Activated T-helper 1 cell treated with anti-CD3 and anti-CD28 coated beads, Interleukin-2, amount 50 U/mL, for 16 hours (primary cell): Measurements from ENCODE around the gene KDELR3.
"Not testable (repeated sequence)": the region's sequence is repeated elsewhere in the genome, so short reads cannot be mapped to it uniquely, and the experiment has no call there.

Experiments
- DNase-seq, 2 donors: peaks; one replicate each; pipeline ENCODE4 v3.0.0-alpha.2; 2020; ENCODE audit warnings: low read depth in 1 of 2, low spot score in 1 of 2

Gene KDELR3

DNA sequence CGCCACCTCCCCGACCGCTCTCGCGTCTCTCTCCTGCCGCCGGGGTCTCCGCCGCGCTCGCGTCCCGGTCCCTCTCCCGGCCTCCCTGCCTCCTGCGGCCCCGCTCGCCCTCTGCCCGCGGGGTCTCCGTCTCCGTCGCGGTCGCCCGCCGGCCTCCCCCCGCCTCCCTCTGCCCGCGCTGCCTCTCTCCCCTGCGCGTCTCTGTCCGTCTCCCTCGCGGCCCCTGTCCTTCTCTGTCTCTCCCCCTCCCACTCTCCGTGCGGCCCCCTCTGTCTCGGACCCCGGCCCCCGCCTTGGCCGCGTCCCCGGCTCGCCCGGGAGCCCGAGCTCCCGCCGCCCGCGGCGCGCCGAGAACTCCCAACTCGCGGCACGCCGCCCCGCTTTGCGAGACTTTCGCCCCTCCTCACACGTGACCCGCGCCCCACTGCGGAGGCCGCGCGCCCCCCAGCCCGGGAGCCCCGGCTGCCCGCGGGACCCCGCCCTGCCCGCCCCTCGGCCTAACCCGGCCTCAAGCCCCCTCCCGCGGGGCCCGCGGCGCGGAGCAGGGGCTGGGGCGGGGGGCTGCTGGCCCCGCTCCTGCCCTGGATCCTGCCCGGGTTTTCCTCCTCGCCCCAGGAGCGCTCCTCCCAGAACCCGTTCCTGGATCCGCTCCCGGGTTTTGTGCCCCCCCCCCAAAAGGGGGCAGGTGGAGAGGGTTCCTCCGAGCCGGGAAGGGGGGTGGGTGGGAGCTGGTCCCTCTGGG, 12.2 kb upstream of the KDELR3 start:
- DNase-seq: no peak

DNA sequence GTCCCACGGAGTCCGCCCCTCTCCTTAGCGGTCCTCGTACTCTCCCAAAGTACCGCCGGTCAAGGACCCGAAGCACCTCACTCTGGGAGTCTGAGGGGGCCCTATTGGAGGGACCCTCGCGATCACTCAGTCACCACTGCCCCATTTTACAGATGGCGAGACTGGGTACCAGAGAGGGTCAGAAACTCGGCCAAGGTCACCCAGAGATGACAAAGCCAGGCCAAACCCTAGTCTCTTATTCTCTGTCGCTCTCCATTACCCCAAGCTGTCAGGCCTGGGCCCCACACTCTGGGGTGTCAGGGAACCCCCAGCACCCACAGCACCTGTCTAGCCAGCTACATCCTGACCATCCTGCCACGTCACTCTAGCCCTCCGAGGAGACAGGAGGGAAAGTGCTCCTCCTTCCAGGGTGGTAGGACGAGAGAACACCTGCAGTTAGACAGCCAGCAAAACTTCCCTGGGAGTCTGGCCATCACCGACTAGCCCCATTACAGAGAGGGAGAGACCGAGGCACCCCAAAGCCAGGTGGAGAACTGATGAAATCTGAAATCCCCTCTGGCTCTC, 11.5 kb upstream of the KDELR3 start:
- no peak for DNase-seq

DNA sequence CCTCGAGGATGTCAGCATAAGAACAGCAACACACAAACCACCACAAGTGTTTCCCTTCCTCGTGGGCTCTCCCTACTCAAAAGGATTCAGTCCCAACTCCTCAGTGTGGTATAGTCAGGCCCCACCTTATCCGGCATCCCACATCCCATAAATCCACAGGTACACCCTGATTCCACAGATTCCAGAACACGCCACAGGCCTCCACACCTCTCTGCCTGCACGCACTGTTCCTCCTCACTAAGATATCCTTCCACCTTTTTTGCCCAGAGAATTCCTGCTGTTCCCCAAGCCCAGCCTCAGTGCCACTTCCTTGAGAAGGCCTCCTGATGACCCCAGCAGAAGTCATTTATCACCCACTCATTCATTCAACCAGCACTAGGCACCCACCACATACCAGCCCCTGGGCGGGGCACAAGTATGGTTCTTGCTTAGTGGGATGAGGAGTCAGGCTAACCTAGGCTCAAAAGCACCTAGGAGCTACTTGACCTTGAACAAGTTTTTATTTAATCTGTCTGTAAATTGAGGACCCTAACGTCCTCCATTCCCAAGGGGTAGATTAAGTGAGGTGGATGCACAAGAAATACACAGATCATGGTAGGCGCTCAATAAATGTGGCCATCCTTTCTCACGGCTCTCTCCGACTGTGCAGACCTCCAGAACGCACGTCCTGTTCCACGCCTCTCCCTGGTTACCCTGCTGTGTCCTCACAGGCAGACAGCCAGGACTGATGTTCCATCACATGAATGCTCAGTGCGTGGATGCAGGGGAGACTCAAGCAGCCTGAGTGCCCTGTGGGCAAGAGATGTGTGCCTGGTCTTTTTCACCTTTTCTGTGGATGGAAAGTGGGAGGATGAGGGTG, 10.8 kb upstream of the KDELR3 start:
- no peak for DNase-seq

DNA sequence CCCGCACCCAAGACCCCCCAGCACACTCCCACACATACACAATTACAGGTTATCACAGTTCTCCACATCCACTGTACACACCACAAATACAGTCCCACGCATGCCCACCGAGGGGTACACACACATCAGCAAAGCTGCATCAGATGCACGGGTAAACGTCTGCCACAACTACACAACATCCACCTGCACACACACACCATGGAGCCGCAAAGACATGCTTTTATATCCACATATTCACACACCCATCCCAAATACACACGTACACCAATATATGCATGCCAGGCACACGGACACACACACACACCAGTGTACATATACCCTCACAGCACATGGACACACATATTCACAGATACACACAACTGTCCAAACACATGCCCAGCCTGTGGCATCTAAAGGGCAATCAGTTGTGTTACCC, 7.5 kb upstream of the KDELR3 start:
- DNase-seq: no peak

DNA sequence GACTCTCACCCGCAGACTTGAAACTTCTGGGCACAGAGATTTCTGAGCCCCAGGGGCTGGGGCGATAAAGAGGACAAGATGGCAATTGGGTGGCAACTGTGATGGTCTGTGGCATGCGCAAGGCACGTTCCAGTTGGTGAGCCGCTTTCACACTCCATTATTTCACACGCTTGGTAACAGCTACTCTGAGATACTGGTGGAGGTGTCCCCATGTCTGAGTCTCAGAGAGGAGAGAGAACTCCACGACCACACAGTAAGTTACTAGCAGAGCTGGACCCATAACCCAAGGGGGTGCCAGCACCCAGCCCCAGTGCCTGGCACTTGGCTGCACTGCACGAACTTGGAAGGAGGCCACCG, 6.9 kb upstream of the KDELR3 start:
- DNase-seq: no peak

DNA sequence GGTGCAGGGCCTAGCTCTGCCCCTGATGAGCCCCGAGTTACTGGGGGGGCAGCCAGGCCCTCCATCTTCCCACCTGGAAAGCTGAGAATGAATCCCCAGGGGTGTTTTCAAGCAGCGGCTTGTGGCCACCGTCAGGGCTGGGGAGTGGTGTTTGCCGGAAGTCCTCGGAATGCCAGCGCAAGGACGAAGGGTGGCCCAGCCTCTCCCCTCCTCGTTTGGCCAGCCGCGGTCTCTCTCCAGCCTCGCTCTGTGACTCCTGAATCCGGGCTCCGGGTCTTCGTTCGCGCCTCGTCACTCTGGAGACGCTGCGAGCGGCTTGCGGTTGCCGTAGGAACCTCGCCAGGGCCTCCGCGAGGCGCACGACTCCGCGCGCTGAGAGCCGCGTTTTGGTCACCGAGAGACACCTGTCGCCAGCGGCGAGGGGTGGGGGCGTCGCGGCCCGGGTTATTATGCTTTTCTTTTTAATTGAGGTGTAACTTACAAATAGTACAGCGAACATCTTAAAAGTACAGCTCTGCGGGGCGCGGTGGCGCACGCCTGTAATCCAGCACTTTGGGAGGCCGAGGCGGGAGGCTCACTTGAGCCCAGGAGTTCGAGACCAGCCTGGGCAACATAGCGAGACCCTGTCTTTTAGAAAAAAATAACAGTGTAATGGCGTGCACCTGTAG, 6.3 kb upstream of the KDELR3 start:
- no peak for DNase-seq

DNA sequence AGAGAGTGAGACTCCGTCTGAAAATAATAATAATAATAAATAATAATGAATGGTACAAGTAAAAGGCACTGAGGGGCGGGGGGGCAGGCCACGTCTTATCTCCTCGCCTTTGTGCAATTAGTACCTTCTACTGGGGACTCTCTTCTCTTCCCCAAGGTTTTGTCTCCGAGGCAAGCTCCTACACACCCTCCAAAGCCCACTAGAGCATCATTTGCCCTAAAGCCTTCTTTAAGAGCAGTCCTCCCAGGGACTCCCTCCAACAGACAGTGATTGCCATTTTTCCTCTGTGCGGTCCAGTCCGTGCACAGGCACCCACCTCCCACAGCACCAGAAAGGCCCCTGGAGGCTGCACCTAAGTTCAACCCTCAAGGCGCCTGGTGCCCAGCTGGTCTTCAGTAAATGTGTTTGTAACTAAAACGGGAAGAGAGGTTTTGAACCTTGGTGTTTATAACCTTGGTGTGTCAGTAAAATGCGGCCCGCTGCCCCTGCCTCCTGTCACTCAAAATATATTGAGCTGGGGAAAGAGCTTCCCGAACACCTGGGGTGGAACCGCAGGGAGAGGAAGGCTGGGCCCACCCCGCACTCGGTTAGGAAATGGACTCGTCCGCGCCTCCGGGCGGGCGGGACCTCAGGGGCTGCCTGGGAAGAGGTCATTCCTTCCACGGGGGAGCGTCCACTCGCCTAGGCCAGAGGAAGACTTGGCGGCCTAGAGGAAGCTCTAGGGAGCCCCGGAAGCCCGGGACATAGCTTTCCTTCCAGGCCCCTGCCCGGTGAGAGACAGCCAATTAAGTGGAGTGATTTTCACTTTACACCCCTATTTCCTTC, 4.7 kb upstream of the KDELR3 start:
- no peak for DNase-seq

DNA sequence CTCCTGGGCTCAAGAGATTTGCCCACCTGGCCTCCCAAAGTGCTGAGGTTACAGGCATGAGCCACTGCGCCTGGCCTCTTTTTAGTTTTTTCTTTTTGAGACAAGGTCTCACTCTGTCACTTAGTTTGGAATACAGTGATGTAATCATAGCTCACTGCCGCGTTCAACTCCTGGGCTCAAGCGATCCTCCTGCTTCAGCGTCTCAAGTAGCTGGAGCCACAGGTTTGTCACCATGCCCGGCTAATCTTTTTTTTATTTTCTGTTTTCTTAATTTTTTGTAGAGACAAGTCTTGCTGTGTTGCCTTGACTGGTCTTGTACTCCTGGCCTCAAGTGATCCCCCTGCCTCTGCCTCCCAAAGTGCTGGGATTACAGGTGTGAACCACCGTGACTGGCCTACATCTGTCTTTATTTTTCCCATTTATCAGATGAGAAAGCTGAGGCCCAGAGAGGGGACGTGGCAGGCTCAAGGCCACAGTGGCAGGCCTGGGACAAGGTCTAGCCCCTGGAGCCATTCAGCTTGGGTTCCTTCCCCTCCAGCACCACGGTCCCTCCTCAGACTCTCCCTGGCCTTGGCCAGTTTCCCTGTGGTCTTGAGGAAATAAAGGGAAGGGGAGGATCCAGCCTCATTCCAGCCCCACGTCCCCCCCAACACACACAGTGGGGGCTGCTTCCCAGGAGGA, 2.8 kb upstream of the KDELR3 start:
- DNase-seq: no peak

DNA sequence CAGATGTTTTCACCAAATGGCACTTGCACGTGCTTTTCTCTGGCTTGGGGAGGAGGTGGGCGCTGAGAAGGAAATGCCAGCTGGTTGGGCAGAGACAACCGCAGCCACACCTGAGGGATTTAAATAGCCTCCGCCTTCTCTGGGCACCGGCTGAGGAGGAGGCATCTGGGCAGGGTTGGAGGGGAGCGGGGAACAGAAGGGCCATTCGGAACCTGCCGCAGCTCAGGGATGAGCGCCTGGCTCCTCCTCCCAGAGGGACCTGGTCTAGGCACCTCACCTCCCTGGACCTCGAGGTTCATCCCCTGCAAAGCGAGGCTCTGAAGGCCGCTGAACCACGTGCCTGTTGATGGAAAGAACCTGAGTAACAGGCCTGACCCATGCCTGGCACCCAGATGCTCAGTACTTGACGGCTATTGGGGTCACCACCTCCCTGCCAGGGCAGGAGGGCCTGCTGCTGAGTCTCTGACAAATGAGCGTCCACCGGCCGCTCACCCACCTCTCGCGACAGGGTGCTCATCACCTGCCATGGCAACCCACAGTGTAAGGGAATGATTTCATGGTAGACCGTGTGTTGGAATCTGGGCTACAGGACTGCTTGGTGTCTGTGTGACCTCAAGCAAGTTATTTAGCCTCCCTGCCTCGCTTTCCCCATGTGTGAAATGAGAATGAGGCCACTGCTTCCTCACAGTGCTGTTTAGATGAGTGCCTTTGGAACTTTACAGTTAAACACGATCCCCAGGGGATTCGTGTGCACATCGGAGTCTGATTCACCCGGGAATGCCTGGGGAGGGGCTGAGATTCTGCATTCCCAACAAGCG, 2.0 kb upstream of the KDELR3 start:
- DNase-seq: no peak

DNA sequence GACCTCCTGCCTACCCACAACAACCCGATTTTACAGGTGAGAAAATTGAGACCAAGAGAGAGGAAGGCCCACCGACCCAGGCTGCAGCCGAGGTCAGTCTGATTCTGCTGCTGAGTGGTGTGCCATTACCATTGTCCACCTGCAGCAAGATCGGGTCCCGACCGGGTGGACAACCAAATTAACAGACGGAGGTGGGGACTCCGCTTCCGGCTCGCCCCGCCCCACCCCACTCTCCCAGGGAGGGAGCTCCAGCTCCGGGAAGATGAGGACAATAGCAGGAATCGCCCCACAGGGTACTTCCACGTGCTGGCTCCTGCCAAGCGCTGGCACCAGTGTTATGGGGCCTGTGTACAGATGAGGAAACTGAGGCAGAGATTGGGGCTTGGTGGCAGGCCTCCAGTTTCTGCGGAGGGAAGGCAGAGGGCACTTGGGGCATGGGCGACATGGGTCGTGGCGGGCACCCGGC, 425 bp upstream of the KDELR3 start:
- DNase-seq: no peak

DNA sequence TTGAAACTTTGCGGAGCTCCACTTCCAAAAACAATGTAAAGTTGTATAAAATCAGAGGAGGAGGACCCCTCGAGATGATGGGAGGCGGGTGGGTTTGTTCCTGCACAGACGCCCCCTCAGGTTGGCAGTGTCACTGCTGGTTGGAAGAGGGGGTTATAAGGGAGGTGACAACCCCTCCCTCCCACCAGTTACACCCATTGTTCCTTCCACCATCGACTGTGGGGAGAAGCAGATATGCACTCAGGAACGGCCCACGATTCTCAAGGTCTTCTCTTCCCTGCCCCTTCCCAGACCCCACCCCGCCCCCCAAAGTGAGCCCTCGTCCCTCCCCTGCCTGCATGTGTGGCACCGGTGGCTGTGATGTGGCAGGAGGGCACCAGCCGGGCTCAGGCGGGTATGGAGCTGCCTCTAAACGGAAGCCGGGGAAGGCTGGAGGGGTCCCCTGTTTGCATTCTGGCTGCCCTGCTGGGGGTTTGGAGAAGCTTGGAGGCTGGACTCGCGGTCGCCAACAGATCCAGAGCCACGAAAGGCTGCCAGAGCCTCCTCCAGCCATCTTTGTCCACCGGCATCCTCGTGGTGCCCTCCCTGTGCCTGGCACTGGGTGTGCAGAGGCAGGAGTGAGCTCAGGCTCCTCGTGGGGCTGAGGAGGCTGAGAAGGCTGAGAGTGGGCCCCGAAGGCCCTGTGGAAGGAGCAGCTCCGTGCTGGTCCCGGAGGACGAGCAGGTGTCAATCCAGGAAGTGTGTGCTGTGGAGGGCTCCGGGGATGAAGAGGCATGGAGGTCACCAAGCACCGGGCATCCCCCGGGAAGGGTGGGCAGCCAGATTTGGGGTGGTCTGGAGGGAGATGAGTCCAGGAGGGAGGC, 778 bp downstream of the KDELR3 start:
- DNase-seq: no peak

DNA sequence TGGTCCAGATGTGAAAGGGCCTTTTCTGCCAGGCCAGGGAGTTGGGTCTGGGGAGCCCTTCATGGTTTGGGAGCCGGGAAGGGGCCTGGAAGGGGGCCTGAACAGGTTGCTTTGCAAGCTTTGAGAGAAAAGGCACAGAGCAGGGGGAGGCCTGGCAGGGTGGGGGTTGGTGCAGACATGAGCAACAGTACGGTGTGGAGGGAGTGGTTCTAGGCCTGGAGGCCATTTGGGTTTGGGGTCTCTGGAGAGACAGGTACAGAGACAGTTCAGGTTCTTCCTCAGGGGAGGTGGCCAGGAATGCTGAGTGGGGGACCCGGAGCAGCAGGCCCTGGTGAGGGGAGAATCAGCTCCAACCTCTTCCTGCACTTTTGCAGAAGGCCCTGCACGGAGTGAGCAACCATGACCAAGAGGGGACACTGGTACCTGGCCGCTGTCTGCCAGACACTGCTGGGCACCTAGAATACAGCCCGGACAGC, 1.4 kb downstream of the KDELR3 start:
- DNase-seq: no peak

DNA sequence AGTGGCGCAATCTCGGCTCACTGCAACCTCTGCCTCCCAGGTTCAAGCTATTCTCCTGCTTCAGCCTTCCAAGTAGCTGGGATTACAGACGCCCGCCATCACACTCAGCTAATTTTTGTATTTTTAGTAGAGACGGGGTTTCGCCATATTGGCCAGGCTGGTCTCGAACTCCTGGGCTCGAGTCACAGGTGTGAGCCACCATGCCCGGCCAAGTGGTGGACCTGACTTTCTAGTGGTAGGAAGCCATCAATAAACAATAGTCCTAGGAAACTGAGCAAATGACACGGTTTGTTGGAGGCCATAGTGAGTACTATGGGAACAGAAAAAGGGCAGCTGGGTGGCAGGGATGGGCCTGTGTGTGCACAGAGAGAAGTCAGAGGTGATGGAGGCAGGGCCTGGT, 2.3 kb downstream of the KDELR3 start:
- not testable (repeated sequence) for DNase-seq

DNA sequence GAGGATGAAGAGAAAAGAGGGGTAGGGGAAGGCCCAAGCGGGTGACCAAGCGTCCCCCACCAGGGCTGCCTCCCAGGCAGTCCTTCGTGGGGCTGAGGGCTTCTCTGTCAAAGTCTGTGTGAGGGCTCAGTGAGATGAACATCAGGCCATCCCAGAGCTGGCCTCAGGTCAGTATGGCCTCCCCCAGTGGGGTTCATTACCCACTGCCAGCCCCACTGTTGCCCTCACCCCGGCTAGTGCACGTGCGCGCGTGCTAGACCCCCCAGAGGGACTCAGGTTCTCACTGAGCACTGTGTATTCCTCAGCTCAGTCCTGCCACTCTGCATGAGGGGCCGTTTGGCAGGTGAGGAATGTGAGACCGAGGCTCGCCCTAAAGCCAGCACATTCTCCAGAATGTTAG, 3.3 kb downstream of the KDELR3 start:
- DNase-seq: no peak

DNA sequence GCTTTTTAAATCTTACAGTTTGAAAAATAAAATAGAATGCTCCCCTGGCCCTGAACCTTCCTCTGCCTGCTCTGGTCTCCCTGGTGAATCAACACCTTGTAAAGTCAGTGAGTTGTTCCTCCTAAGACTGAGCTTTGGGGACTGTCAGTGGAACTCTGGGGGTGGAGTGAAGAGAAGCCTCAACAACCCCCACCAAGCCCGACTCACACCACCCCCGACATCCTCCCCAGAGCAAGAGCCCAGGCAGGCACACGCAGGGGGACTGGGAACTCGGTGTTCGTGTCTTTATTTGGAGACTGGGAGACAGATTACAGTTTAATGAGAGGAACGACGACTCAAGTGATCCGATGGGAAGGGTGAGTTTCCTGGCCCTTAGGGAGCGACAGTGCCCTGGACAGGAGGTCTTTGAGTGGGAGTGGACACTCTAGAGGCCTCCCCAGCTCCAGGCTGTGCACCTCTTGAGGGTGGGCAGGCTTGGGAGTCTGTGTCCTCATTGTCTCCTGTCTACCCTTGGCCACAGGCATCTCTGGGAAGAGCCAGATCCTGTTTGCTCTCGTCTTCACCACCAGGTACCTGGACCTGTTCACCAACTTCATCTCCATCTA, 6.2 kb downstream of the KDELR3 start:
- no peak for DNase-seq

DNA sequence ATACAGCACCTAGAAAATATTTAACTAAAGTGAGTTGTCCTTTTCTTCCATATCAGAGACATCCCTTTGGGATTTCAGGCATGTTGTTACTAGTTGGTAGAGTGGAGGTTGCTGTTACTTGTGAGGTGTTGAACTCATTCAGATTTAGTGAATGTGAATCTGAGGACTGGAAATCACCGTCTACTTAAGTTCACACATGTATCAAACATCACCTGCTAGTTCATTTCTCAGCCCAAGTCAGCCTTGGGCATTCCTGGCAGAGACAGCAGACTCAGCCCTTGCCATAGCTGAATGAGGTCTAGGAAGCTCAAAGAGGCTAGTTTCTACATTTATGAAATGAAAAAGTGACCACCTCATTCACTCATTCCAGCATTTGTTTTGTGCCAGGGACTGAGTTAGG, 9.7 kb downstream of the KDELR3 start:
- DNase-seq: no peak

DNA sequence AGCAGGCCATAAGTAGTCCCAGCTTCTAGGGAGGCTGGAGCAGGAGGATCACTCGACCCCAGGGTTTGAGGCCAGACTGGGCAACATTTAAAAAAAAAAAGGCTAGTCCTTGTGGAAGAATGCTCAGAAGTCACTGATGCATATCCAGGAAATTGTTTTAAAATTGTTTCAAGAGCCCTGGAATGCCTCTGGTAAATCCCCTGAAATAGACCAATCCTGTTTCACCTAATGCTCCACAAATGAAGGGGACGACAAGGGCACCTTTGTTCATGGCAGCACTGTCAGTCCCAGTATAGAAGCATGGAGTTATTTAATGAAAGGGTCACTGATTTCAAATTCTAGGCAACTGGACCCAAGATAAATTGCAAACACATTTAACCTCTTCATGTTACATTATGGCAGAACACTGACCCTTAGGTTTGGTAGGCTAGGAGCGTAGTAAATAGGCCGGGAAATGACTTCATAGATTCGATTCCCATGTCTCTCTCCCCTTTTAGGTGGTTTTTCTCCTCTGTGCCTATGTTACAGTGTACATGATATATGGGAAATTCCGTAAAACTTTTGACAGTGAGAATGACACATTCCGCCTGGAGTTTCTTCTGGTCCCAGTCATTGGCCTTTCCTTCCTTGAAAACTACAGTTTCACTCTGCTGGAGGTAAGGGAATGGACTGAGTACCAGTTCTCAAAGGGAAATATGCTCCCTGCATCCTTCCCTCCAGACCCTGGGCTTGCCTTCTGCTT, 11.4 kb downstream of the KDELR3 start:
- DNase-seq: no peak
